PC-3 (cell line): Measurements from ENCODE around the gene UACA. TPM values are rescaled to one million over a fixed set of nuclear protein-coding genes. Genes with fewer than 3 reads are reported as not detected.

ENCODE experiments used
- ATAC-seq: fragments of 200-7000 bp; cut with Tn5 transposase; 2 replicates; pipeline ENCODE4 v1.9.1; 2020; ENCODE audit warnings: mild to moderate bottlenecking, moderate library complexity
- BruUV-seq: library from RNA; stranded (reverse); fragments of 400-500 nt; replicated peaks from 2 replicates; lab custom pipeline; 2021; lab: Mats Ljungman, UMichigan
- CTCF ChIA-PET: fragments of 300-600 bp; sonication (Branson Sonifier 250); formaldehyde crosslinking; loops from one replicate; lab custom pipeline; 2022; ENCODE audit warnings: antibody characterized with exemption; lab: Charles Lee
- POLR2A ChIA-PET: fragments of 300-600 bp; sonication (Branson Sonifier 250); formaldehyde crosslinking; loops from one replicate; lab custom pipeline; 2022; ENCODE audit warnings: antibody characterized with exemption; ENCODE audit not compliant: unreplicated experiment; lab: Charles Lee
- DNase-seq: peaks from one replicate; pipeline ENCODE4 v3.0.0-alpha.2; 2015
- H2AFZ ChIP-seq: fragments of 300-600 bp; sonication (generic); 2 replicates; pipeline ENCODE4 v1.6.0; 2016; ENCODE audit warnings: antibody characterized with exemption, low read length
- H3F3A ChIP-seq: fragments of 300-600 bp; sonication (generic); one replicate; pipeline ENCODE4 v1.6.0; 2017; ENCODE audit warnings: antibody characterized with exemption, low read length, control low read depth, mild to moderate bottlenecking; ENCODE audit not compliant: unreplicated experiment
- H3K27ac ChIP-seq: fragments of 300-600 bp; sonication (generic); 2 replicates; pipeline ENCODE4 v1.5.1; 2016; ENCODE audit warnings: mild to moderate bottlenecking, low read length
- H3K27me3 ChIP-seq: fragments of 300-600 bp; sonication (generic); 2 replicates; pipeline ENCODE4 v1.6.1; 2016; ENCODE audit warnings: low read length, mixed read lengths
- H3K36me3 ChIP-seq: fragments of 300-600 bp; sonication (generic); 2 replicates; pipeline ENCODE4 v1.6.1; 2016; ENCODE audit warnings: low read depth, mixed run types, low read length, mixed read lengths
- H3K4me1 ChIP-seq: fragments of 300-600 bp; sonication (generic); 2 replicates; pipeline ENCODE4 v1.5.1; 2016; ENCODE audit warnings: low read length; ENCODE audit not compliant: insufficient read depth
- H3K4me2 ChIP-seq: fragments of 300-600 bp; sonication (generic); 2 replicates; pipeline ENCODE4 v1.6.0; 2016; ENCODE audit warnings: low read length
- H3K4me3 ChIP-seq: fragments of 300-600 bp; sonication (generic); 2 replicates; pipeline ENCODE4 v1.5.1; 2016; ENCODE audit warnings: mild to moderate bottlenecking, low read length, mixed read lengths
- H3K79me2 ChIP-seq: fragments of 300-600 bp; sonication (generic); 2 replicates; pipeline ENCODE4 v1.6.1; 2017; ENCODE audit warnings: low read length, mixed read lengths
- H3K9ac ChIP-seq: fragments of 300-600 bp; sonication (generic); 2 replicates; pipeline ENCODE4 v1.6.0; 2016; ENCODE audit warnings: mild to moderate bottlenecking, low read length
- H3K9me2 ChIP-seq: fragments of 300-600 bp; sonication (generic); replicated peaks from 2 replicates; pipeline ENCODE4 v1.6.1; 2016; ENCODE audit warnings: mixed run types, low read length, mixed read lengths
- H3K9me3 ChIP-seq: fragments of 300-600 bp; sonication (generic); 2 replicates; pipeline ENCODE4 v1.6.1; 2016; ENCODE audit warnings: low read length, mixed read lengths
- H4K20me1 ChIP-seq: fragments of 300-600 bp; sonication (generic); 2 replicates; pipeline ENCODE4 v1.6.1; 2016; ENCODE audit warnings: low read length, mixed read lengths
- EZH2 ChIP-seq: fragments of 300-600 bp; sonication (generic); IDR thresholded peaks from one replicate; pipeline ENCODE4 v1.6.1; 2017; ENCODE audit warnings: antibody characterized with exemption, mild to moderate bottlenecking, low read length; ENCODE audit not compliant: unreplicated experiment
- EZH2phosphoT487 ChIP-seq: fragments of 300-600 bp; sonication (generic); IDR thresholded peaks from 2 replicates; pipeline ENCODE4 v1.6.1; 2018; ENCODE audit warnings: mild to moderate bottlenecking, antibody characterized with exemption, low read length, borderline replicate concordance
- intact Hi-C: fragments of 100-400 bp; cut with micrococcal nuclease; formaldehyde crosslinking; loops from 2 replicates; pipeline ENCODE4 v1.9.0; 2023
- total RNA-seq: library from RNA; depleted of rRNA; stranded (reverse); fragments of >200 nt; gene quantifications from 2 replicates; pipeline ENCODE4 v1.2.3, GENCODE V29; 2014
- TF ChIP-seq, protein P1 (sequence below): fragments of 300-600 bp; sonication (generic); conservative IDR thresholded peaks from 2 replicates; pipeline ENCODE4 v1.5.1; 2017; ENCODE audit warnings: antibody characterized with exemption, low read depth, mild to moderate bottlenecking, low read length

UACA gene
- total RNA-seq, 1 experiment from 2014 or later = 21.7 TPM

DNA sequence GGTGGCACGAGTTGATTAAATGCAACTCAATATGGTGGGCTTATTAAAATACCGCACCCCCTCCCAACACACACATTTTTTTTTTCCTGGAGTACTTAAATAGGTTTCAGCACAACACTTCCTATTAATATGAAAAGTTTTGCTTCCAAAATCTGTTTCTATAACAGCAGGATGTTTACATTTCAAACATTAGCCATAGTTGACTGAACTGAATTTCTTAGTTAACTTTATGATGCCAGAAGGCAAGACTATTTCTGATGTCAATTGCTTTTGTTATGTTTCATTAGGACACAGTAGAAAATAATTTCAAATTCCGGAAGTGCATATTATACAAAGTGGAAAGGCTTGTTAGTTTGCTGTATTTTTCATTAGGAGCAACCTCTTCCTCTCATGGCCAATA is 104.7 kb downstream of the UACA start:
- Histone ChIP-seq H3K27ac (no peak overlapping the region), H3K27me3 (no peaks in the 10 kb centered on the region), H3K9me2 (no peaks in the 10 kb centered on the region), H3F3A (no peaks in the 10 kb centered on the region), H3K4me2 (no peak overlapping the region), H2AFZ (no peak overlapping the region), H3K4me1 (no peaks in the 10 kb centered on the region), H3K4me3 (no peak overlapping the region), H4K20me1 (no peaks in the 10 kb centered on the region), H3K79me2 (no peaks in the 10 kb centered on the region), H3K9me3 (no peaks in the 10 kb centered on the region), H3K36me3 (peaks cover 12% of the 10 kb centered on the region; the same call in 1 of the 2 replicates), H3K9ac (no peak overlapping the region)
- ChIA-PET POLR2A (no interaction called here), CTCF (no interaction called here)
- DNase-seq (no peak), ATAC-seq (no peak)
- intact Hi-C loops = no loop called here
- TF ChIP-seq, protein P1, sequence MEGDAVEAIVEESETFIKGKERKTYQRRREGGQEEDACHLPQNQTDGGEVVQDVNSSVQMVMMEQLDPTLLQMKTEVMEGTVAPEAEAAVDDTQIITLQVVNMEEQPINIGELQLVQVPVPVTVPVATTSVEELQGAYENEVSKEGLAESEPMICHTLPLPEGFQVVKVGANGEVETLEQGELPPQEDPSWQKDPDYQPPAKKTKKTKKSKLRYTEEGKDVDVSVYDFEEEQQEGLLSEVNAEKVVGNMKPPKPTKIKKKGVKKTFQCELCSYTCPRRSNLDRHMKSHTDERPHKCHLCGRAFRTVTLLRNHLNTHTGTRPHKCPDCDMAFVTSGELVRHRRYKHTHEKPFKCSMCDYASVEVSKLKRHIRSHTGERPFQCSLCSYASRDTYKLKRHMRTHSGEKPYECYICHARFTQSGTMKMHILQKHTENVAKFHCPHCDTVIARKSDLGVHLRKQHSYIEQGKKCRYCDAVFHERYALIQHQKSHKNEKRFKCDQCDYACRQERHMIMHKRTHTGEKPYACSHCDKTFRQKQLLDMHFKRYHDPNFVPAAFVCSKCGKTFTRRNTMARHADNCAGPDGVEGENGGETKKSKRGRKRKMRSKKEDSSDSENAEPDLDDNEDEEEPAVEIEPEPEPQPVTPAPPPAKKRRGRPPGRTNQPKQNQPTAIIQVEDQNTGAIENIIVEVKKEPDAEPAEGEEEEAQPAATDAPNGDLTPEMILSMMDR = no peak
- TF ChIP-seq EZH2 = no peak
- TF ChIP-seq EZH2phosphoT487 = no peak
- BruUV-seq = no TSS peak

DNA sequence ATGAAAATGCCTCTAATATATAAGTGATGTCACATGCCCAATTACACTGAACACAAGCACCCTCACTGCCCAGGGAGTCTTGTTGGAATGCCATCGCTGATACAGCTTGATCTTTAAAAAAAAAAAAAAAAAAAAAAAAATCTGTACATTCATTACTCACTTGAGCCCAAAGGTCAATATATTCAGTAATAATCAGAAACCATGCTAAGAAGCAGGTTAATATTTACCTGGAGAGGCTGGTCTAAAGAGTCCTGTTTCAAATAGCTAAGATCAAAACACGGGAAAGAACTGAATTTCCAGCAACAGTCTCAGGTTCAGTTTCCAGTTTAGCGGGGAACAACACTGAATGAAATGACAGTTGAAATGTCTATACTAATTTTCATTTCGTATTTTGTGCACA is 109.9 kb downstream of the UACA start:
- no peak overlapping the region for H3K4me2 ChIP-seq
- no peak overlapping the region for H2AFZ ChIP-seq
- H3K27ac ChIP-seq = no peak overlapping the region
- no peaks in the 10 kb centered on the region for H3K9me2 ChIP-seq
- no peaks in the 10 kb centered on the region for H4K20me1 ChIP-seq
- BruUV-seq = no TSS peak
- H3K4me1 ChIP-seq = no peaks in the 10 kb centered on the region
- ChIA-PET POLR2A (no interaction called here), CTCF (no interaction called here)
- DNase-seq (no peak), ATAC-seq (no peak)
- no peak overlapping the region for H3K4me3 ChIP-seq
- H3F3A ChIP-seq = no peaks in the 10 kb centered on the region
- H3K79me2 ChIP-seq = no peaks in the 10 kb centered on the region
- H3K9ac ChIP-seq = no peak overlapping the region
- H3K9me3 ChIP-seq = no peaks in the 10 kb centered on the region
- H3K36me3 ChIP-seq = peaks cover 6% of the 10 kb centered on the region; the same call in 1 of the 2 replicates
- TF ChIP-seq EZH2 (no peak), EZH2phosphoT487 (no peak)
- TF ChIP-seq, protein P1 = no peak
- intact Hi-C loops = no loop called here
- no peaks in the 10 kb centered on the region for H3K27me3 ChIP-seq

DNA sequence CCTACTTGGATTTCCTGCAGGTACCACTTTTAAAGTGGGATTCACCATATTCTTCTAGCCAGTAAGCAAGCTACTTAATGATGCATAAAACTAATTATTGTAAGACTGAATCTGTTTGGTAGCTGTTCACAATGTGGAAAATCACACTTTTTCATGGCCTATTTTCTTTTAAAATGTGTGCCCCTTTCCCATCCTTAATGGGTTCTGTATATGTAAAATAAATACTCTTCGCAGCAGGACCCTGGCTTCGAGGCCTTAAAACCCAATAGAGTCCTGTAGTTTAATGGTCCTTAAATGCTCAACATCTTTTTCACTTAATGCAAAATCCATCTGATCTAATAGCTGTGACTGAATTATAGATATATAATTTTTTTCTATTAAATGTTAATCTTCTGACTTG is 111.0 kb downstream of the UACA start:
- H3K4me2 ChIP-seq = no peak overlapping the region
- TF ChIP-seq EZH2phosphoT487 (no peak), EZH2 (no peak)
- TF ChIP-seq, protein P1 = no peak
- no peaks in the 10 kb centered on the region for H3K79me2 ChIP-seq
- H3K27me3 ChIP-seq = no peaks in the 10 kb centered on the region
- peaks cover 1% of the 10 kb centered on the region; the same call in 1 of the 2 replicates for H3K36me3 ChIP-seq
- no peak overlapping the region for H3K4me3 ChIP-seq
- H3K9me2 ChIP-seq = no peaks in the 10 kb centered on the region
- BruUV-seq = no TSS peak
- H3K4me1 ChIP-seq = no peaks in the 10 kb centered on the region
- ChIA-PET CTCF (no interaction called here), POLR2A (no interaction called here)
- no peak for DNase-seq
- no peaks in the 10 kb centered on the region for H3K9me3 ChIP-seq
- H4K20me1 ChIP-seq = no peaks in the 10 kb centered on the region
- no peak for ATAC-seq
- no peaks in the 10 kb centered on the region for H3F3A ChIP-seq
- no peak overlapping the region for H3K27ac ChIP-seq
- intact Hi-C loops = no loop called here
- no peak overlapping the region for H3K9ac ChIP-seq
- no peak overlapping the region for H2AFZ ChIP-seq
